Measurements from ENCODE around the gene KRTAP10-9.
"Not testable (repeated sequence)": the region's sequence is repeated elsewhere in the genome, so short reads cannot be mapped to it uniquely, and the experiment has no call there.

Gene KRTAP10-9

DNA sequence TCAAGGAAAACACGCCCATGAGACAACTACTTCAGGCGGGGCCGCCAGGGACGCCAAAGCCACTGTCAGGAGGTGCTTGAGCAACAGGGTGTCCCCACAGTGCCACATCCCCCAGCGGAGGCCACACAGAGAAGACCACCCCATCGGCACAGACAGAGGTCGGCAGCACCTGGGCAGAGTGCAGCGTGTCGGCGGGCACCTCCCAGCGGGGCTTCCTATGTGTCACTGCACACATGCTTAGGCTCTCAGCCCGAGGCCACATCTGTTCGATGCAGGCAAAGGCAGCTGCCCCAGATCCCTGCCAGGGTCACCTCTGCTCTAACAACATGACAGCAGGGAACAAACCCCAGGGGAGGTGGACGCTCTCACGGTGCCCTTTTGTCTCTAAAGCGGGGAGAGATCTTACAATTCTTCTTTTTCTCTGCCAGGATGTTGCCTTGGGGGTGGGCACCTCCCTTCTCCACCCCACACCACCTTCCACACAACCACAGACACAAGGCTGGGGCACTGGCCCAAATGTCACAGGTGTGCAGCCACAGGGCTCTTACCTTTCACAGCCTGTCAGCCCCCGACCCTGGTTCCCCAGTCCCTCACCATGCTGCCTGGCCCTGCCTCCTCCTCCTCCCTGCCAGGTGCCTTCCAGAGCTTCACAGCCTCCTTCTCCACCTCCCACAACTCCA, 10.8 kb upstream of the KRTAP10-9 start:
- no peak for DNase-seq

GRCh38 chr21:44616591-44616926, 10.3 kb upstream of the KRTAP10-9 start:
- no peak for DNase-seq

DNA sequence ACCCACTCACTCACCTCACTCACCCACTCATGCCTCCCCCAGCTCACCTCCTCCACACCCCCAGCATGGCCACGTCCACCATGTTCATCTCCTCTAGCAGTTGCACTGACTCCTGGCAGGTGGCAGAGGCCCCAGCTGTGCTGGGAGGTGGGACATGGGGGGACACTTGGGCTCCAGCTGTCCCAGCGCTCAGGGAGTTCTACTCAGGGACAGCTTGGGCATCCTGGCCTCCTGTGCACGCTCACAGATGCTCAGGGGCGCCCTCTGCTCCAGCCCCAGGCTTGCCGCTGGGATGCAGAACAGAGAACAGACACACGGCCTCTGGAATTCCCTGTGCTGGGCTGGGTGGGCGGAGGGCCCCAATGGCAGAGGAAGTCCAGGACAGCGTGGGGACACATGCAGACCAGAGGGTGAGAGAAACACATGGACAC, 9.8 kb upstream of the KRTAP10-9 start:
- no peak for DNase-seq

GRCh38 chr21:44618504-44618903, 8.4 kb upstream of the KRTAP10-9 start:
- DNase-seq = no peak

DNA sequence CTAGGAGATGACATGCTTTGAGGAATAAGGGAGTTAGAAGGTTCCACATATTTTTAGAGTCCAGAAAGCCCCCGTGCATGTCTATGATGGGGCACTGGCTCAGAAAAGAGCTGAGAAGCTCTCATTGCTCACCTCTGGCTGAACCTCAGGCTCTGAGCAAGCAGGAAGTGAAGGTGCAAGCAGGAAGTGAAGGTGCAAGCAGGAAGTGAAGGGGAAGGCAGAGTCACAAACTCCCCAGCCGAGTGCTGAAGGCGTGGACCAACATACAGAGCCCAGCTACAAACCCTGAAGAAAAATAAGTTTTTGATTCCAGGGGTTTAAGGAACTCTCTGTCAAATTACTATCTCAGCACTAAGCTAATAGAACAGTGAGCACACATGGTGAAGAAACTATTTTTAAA, 8.0 kb upstream of the KRTAP10-9 start:
- peak; percentile 67 for DNase-seq

DNA sequence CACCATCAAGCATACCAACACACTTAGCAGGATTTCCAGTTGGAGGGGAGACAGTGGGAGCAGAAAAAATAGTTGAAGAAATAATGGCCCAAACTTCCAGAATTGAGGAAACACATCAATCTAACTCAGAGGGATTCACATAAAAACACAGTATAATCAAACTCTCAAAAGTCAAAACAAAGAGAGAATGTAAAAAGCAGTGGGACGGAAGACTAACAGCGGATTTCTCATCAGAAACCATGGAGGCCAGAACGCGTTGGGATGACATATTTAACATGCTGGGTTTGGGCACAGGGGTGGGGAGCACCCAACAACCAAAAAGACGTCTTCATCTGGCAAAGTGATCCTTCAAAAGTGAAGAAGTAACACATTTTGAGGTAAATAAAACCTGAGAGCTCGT, 7.0 kb upstream of the KRTAP10-9 start:
- DNase-seq = no peak

GRCh38 chr21:44623575-44623974, 3.3 kb upstream of the KRTAP10-9 start:
- no peak for DNase-seq

DNA sequence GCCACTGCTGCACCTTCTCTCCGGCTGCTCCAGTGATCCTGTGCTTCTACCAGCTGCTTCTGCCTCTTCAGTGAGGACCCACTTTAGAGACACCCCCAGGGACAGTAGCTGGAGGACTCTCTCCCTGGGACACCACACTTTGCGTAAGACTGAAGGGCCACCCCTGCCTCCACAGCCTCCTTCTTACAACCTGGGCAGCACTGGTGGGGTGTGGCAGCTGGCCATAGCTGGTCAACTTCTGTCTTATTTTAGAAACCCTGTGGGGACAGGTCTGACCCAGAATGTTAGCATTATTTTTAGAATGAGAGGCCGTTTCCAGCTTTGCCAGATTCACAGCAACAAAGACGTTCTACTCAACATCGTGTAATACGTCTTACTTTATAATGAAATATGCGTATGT, 1.1 kb upstream of the KRTAP10-9 start:
- no peak for DNase-seq

DNA sequence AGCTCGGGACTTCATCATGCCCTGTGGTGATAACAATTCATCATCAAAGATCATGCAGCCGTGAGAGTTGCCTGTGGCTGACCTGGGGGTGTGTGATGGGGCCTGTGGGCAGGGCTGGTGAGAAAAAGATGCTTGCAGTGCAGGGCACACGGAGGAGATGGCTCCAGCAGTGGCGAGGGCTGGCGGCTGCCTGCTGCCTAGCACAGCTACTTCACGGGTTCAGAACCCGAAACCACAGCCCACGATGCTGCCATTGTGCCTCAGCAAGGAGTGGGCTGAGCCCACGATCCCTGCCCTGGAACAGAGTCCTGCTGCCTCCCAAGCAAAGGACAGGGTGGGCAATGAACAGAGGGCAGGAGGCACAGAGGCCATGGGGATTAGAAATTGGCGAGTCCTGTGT, 631 bp upstream of the KRTAP10-9 start:
- no peak for DNase-seq

DNA sequence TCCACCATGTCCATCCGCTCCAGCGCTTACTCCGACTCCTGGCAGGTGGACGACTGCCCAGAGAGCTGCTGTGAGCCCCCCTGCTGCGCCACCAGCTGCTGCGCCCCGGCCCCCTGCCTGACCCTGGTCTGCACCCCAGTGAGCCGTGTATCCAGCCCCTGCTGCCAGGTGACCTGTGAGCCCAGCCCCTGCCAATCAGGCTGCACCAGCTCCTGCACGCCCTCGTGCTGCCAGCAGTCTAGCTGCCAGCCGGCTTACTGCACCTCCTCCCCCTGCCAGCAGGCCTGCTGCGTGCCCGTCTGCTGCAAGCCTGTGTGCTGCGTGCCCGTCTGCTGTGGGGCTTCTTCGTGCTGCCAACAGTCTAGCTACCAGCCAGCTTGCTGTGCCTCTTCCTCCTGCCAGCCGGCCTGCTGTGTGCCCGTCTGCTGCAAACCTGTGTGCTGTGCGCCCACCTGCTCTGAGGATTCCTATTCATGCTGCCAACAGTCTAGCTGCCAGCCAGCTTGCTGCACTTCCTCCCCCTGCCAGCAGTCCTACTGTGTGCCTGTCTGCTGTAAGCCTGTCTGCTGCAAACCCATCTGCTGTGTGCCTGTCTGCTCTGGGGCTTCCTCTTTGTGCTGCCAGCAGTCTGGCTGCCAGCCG, 409 bp downstream of the KRTAP10-9 start:
- not testable (repeated sequence) for DNase-seq

DNA sequence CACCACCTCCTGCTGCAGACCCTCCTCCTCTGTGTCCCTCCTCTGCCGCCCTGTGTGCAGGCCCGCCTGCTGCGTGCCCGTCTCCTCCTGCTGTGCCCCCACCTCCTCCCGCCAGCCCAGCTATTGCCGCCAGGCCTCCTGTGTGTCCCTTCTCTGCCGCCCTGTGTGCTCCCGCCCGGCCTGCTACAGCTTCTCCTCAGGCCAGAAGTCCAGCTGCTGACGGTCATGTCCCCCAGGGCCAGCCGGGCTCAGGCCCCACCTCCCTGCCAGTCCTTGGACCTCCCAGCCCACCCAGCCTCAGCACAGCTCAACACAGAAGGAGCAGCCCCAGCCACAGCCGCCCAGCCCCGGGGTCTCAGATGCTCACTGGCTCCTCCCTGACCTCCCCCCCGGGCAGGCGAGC, 939 bp downstream of the KRTAP10-9 start:
- DNase-seq = not testable (repeated sequence)

DNA sequence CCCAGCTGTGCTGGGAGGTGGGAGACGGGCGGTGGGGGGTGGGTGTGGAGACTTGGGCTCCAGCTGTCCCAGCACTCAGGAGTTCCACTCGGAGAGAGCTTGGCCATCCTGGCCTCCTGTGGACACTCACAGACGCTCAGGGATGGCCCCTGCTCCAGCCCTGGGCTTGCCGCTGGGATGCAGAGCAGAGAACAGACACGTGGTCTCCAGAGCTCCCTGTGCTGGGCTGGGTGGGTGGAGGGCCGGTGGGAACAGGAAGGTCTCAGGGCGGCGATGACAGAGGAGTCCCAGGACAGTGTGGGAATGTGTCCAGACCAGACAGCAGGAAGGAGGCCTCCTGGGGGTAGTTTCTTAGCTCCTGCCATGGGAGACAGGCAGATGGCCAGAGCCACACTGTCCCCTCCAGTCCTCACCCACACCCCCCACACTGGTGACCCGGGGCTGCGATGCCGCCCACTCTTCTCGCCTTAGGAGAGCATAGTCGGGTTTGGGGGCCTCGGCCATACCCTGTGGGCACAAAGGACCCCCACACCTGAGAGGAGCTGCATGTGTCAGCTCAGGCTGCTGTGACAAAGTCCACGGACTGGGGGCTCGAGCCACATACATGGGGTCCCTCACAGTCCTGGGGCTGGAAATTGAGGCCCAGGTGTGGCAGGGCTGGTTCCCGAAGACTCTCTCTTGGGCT, 2.0 kb downstream of the KRTAP10-9 start:
- no peak for DNase-seq

DNA sequence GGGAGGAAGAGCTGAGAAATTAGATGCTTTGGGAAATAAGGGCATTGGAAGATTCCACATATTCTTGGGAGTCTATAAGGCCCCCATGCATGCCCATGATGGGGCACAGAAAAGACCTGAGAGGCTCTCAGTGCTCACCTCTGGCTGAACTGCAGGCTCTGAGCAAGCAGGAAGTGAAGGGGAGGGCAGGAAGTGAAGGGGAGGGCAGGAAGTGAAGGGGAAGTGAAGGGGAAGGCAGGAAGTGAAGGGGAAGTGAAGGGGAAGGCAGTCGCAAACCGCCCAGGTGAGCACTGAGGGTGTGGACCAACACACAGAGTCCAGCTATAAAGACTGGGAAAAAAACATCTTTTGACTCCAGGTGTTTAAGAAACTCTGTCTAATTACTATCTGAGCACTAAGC, 3.5 kb downstream of the KRTAP10-9 start:
- DNase-seq = no peak

DNA sequence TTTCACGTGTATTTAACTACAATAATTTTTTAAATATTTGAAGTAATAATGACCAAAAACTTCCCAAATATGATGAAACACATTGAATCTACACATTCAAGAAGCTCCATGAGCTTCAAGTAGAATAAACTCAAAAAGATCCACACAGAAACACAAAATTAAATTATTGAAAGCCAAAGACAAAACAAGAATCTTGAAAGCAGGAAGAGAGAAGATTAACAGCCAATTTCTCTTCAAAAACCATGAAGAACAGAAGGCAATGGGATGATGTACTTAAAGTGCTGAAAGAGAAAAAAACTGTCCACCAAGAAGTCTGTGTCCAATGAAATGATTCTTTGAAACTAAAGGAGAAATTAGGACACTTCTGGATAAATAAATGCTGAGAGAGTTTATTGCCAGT, 5.2 kb downstream of the KRTAP10-9 start:
- no peak for DNase-seq

DNA sequence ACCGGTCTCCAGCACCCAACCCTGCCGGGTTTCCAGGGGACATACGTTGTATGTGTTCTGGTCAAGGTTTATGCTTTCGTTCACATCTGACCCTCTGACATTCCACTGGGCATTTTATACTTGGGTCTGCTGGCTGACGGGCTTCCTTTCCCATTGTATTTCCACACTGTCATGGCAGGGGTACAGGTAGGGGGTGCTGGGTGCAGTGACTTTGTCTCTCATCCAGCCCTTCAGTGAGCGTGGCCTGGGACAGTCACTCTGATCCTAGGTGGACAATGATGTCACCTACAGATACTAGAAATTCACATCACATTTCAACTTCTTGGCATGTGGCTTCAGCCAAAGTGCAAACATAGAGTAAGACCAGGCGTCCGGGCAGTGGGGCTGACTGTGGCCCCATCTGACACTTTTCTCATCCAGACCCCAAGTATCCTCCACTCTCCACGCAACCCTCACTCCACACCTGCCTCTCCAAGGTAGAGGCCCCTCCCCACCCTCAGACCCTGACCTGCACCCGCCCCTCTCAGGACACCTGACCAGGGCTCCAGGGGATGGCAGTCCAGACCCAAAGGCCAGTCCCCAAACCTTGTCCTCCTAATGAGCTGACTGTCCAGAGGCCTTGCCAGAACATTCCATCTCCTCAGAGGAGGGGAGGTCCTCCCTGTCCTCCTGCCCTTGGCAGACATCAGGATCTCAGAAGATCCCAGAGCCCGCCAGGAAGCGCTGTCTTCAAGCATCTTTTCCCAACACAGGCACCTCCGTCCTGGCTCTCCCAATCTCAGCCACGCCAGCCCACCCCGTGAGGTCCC, 9.5 kb downstream of the KRTAP10-9 start:
- no peak for DNase-seq

GRCh38 chr21:44637018-44637850, 10.3 kb downstream of the KRTAP10-9 start, which contains the start of gene KRTAP10-10:
Gene KRTAP10-10, plus strand, starts transcription at chr21:44637356. Its CDS starts 62 bp downstream, at chr21:44637418.
- no peak for DNase-seq

DNA sequence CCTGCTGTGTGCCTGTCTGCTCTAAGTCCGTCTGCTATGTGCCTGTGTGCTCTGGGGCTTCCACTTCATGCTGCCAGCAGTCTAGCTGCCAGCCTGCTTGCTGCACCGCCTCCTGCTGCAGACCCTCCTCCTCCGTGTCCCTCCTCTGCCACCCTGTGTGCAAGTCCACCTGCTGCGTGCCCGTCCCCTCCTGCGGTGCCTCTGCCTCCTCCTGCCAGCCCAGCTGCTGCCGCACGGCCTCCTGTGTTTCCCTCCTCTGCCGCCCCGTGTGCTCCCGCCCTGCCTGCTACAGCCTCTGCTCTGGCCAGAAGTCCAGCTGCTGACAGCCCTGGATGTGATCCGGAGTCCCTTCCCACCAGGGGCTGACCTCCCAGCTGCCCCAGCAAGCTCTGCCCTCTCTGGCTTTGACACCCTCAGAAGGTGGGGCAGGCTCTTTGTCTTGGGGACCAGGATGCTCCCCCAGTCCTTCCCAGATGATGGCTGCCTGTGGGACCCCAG, 11.0 kb downstream of the KRTAP10-9 start:
- DNase-seq = not testable (repeated sequence)

GRCh38 chr21:44638506-44639330, 11.8 kb downstream of the KRTAP10-9 start:
- DNase-seq = not testable (repeated sequence)

DNA sequence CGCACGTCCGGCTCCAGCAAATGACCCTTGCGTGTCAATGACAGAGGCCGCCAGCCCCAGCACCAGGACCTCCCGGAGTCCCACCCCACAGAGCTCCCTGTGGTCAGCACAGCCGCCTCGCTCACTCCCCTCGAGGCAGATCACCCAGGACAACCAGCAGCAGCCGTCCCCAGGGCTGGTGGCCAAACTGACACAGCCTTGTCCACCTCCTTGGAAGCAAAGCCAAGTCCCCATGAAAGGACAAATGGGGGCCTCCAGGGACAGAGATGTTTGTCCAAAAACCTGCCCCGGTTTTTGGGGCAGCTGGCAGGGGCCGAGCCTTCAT, 12.4 kb downstream of the KRTAP10-9 start:
- DNase-seq = no peak

DNA sequence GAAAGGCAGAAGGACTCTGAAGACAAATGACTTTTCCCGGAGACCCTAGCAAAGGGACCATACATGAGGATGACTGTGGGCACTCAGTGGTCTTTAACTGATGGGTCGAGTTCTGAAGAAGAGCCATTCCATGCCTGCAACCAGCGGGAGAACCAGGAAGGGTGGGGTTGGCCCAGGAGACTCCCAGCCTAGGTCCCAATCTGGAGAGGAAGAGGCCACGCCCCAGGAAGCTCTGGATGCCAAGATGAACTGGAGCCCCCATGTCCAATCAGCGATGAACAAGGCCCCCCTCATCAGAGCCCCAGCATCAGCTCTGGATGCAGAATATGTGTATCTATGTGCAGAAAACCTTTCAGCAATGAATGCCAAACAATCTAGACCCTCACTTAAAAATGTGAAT, 13.9 kb downstream of the KRTAP10-9 start:
- DNase-seq = no peak

DNA sequence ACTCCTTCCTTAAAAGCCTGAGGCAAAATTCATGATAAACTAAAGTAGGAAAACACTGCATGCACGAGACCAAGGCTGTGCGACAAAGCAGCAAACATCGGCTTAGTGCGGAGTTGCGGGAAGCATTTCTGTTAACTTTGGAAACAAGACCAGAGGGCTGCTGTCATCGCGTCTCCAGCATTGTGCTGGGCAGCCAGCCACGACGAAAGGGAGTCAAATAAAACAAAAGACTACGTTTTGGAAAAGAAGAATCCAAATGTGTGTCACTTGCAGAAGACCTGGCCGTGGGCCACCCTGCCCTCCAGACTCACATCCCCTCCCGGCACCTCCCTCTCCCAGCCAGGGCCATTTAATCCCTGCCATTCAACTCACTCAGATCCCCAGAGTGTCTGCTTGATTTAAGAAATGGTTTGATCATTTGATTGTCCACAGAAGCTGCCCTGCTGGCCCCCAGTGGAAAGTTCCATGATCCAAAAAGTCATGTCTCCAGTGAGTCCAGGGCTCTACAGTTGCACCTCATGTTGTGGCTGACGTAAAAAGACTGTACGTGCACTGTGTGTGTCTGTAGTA, 16.9 kb downstream of the KRTAP10-9 start:
- DNase-seq = no peak

Measured in activated gamma-delta T cell treated with Interleukin-2 at 50 U/mL for 16 hours (primary cell).